Body of pancreas (tissue), 4 donors: ENCODE data around the gene G3BP1. TPM values are rescaled to one million over a fixed set of nuclear protein-coding genes. Genes with fewer than 3 reads are reported as not detected.

ENCODE experiments used
- ATAC-seq: fragments of 150-250 bp; one replicate; pipeline ENCODE4 v1.9.1; 2016
- DNase-seq, 4 donors: peaks; one replicate each; pipeline ENCODE4 v3.0.0-alpha.2; 2019
- H3K27ac ChIP-seq, 4 donors: fragments of 200-600 bp; sonication (generic); 1 replicate in 3 of 4; 2 replicates in 1 of 4; pipeline versions ENCODE4 v1.5.1 to v1.6.1; 2016 to 2019; ENCODE audit warnings: mild to moderate bottlenecking in 1 of 4, mixed read lengths in 1 of 4, moderate library complexity in 1 of 4
- H3K27me3 ChIP-seq, 2 donors: fragments of 200-600 bp; sonication (generic); one replicate each; pipeline ENCODE4 v1.6.0; 2016; ENCODE audit warnings: mild to moderate bottlenecking in 1 of 2
- H3K36me3 ChIP-seq, 2 donors: fragments of 200-600 bp; sonication (generic); replicated peaks in 1 of 2; 2 replicates each; pipeline ENCODE4 v1.5.1; 2016; ENCODE audit warnings: low read depth in 2 of 2; ENCODE audit not compliant: insufficient read depth in 1 of 2
- H3K4me1 ChIP-seq: fragments of 200-600 bp; sonication (generic); one replicate; pipeline ENCODE4 v1.6.0; 2016
- H3K4me3 ChIP-seq, 2 donors: fragments of 200-600 bp; sonication (generic); 1 replicate in 1 of 2; 2 replicates in 1 of 2; pipeline ENCODE4 v1.5.1; 2016 to 2019
- H3K9me3 ChIP-seq, 3 donors: fragments of 200-600 bp; sonication (generic); 1 replicate in 2 of 3; 2 replicates in 1 of 3; pipeline ENCODE4 v1.5.1; 2016
- POLR2A ChIP-seq, 3 donors: fragments of 450-650 bp; IDR thresholded peaks; one replicate each; pipeline ENCODE4 v1.6.1; 2016; ENCODE audit warnings: antibody characterized with exemption in 3 of 3, mild to moderate bottlenecking in 2 of 3
- WGBS, 2 donors: methylation state at CpG; one replicate each; pipeline ENCODE4 v1.1.5; 2017; 5-methylcytosine and 5-hydroxymethylcytosine counted together
- intact Hi-C: fragments of 100-400 bp; cut with DNase I; formaldehyde crosslinking; loops from one replicate; pipeline ENCODE4 v1.15.1; 2023
- total RNA-seq, 2 donors: library from RNA; depleted of rRNA; stranded (reverse); fragments of >200 nt; gene quantifications; one replicate each; pipeline ENCODE4 v1.1.0, GENCODE V29; 2016
- TF ChIP-seq, protein P1 (sequence below), 7 experiments: fragments of 450-650 bp in 4 of 7; fragments of 200-600 bp in 3 of 7; sonication (generic) in 3 of 7; IDR thresholded peaks; one replicate each; pipeline ENCODE4 v1.5.1; 2016 to 2019; ENCODE audit warnings: antibody characterized with exemption in 7 of 7

Gene G3BP1
- total RNA-seq, 2 donors from 2014 or later: 34.6 to 64.3 TPM

DNA sequence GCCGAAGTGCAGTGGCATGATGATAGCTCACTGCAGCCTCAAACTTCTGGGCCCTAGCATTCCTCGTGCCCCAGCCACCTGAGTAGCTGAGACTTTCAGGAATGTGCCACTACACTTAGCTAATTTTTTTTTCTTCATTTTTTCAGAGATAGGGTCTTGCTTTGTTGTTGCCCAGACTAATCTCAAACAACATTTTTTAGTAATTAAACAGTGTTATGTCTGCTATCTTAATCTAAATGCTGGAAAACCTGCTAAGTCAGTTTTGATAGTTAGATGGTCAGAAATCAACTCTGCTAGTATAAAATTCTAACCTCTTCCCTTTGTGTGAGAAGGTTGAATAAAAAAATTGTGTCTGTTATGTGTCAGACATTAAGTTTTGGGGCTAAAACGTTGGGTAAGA is 12.4 kb downstream of the G3BP1 start:
- Histone ChIP-seq H3K36me3 (no peaks in the 10 kb centered on the region), H3K27ac (no peak overlapping the region), H3K4me1 (peaks cover 50% of the 10 kb centered on the region), H3K9me3 (no peaks in the 10 kb centered on the region), H3K27me3 (no peaks in the 10 kb centered on the region), H3K4me3 (no peak overlapping the region)
- intact Hi-C loops: no loop called here
- ATAC-seq (no peak), DNase-seq (no peak)
- WGBS, 2 donors: 29 to 41% methylated on average over 3 of the region's 3 CpGs
- no peak for TF ChIP-seq POLR2A (IDR thresholded peaks at IDR 0.05)
- TF ChIP-seq, protein P1, sequence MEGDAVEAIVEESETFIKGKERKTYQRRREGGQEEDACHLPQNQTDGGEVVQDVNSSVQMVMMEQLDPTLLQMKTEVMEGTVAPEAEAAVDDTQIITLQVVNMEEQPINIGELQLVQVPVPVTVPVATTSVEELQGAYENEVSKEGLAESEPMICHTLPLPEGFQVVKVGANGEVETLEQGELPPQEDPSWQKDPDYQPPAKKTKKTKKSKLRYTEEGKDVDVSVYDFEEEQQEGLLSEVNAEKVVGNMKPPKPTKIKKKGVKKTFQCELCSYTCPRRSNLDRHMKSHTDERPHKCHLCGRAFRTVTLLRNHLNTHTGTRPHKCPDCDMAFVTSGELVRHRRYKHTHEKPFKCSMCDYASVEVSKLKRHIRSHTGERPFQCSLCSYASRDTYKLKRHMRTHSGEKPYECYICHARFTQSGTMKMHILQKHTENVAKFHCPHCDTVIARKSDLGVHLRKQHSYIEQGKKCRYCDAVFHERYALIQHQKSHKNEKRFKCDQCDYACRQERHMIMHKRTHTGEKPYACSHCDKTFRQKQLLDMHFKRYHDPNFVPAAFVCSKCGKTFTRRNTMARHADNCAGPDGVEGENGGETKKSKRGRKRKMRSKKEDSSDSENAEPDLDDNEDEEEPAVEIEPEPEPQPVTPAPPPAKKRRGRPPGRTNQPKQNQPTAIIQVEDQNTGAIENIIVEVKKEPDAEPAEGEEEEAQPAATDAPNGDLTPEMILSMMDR (IDR thresholded peaks at IDR 0.05): no peak

DNA sequence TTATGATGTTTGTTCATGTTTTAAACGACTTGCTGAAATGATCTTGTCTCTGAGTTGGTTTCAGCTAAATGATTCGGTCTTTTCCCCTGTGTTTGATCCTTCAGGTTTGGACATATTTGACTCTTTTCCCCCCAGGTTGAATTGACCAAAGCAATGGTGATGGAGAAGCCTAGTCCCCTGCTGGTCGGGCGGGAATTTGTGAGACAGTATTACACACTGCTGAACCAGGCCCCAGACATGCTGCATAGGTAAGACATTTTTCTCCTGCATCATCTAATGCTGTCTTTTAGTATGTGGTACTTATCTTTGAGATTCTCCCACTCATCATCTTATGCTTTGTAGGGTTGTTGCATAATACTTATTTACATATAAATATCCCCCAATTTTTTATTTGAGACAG is 14.7 kb downstream of the G3BP1 start:
- Histone ChIP-seq H3K27me3 (no peaks in the 10 kb centered on the region), H3K4me3 (no peak overlapping the region), H3K4me1 (peaks cover 32% of the 10 kb centered on the region), H3K9me3 (no peaks in the 10 kb centered on the region), H3K27ac (no peak overlapping the region), H3K36me3 (peaks cover 0 to 10% of the 10 kb centered on the region in 2 donors)
- 69 to 76% methylated on average over 4 of the region's 4 CpGs for WGBS, 2 donors
- no peak for TF ChIP-seq POLR2A (IDR thresholded peaks at IDR 0.05)
- TF ChIP-seq, protein P1 (IDR thresholded peaks at IDR 0.05): no peak
- DNase-seq (no peak), ATAC-seq (no peak)
- intact Hi-C loops: no loop called here

DNA sequence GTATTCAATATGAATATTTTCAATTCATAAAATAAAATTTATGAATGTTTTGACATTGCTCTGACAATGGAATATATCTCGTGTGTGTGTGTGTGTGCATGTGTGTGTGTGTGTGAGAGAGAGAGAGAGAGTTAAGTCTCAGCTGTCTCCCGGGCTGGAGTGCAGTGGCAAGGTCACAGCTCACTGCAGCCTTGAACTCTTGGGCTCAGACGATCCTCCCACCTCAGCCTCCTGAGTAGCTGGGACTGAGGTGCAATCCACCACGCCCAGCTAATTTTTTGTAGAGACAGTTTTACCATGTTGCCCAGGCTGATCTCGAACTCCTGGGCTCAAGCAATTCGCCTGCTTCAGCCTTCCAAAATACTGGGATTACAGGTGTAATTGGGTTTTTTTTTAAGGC is 16.1 kb downstream of the G3BP1 start:
- Histone ChIP-seq H3K27me3 (no peaks in the 10 kb centered on the region), H3K4me1 (peaks cover 19% of the 10 kb centered on the region), H3K4me3 (no peak overlapping the region), H3K27ac (no peak overlapping the region), H3K36me3 (peaks cover 0 to 11% of the 10 kb centered on the region in 2 donors), H3K9me3 (no peaks in the 10 kb centered on the region)
- ATAC-seq (no peak), DNase-seq (no peak)
- TF ChIP-seq POLR2A (IDR thresholded peaks at IDR 0.05): no peak
- TF ChIP-seq, protein P1 (IDR thresholded peaks at IDR 0.05): no peak
- WGBS, 2 donors: 69% methylated on average over 6 of the region's 6 CpGs
- intact Hi-C loops: no loop called here

DNA sequence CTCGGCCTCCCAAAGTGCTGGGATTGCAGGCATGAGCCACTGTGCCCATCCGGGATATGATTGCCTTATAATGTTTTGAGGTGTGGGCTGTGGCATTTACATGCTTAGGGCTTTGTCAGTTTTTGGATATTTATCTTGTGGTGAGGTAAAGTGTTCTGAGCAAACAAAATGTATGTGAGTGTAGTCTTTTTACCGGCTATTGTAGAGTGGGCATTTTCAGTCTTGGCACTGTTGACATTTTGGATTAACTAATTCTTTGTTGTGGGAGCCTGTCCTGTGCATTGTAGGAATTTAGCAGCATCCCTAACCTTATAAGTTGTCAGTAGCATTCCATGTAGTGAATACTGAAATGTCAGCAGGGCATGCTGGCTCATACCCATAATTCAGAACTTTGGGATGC is 21.6 kb downstream of the G3BP1 start:
- H3K4me3 ChIP-seq: no peak overlapping the region
- H3K4me1 ChIP-seq: no peaks in the 10 kb centered on the region
- peaks cover 0 to 26% of the 10 kb centered on the region in 2 donors for H3K36me3 ChIP-seq
- 80 to 96% methylated on average over 3 of the region's 3 CpGs for WGBS, 2 donors
- TF ChIP-seq, protein P1 (IDR thresholded peaks at IDR 0.05): no peak
- no peak for TF ChIP-seq POLR2A (IDR thresholded peaks at IDR 0.05)
- intact Hi-C loops: no loop called here
- no peaks in the 10 kb centered on the region for H3K27me3 ChIP-seq
- ATAC-seq (no peak), DNase-seq (no peak)
- H3K9me3 ChIP-seq: no peaks in the 10 kb centered on the region
- H3K27ac ChIP-seq: no peak overlapping the region

DNA sequence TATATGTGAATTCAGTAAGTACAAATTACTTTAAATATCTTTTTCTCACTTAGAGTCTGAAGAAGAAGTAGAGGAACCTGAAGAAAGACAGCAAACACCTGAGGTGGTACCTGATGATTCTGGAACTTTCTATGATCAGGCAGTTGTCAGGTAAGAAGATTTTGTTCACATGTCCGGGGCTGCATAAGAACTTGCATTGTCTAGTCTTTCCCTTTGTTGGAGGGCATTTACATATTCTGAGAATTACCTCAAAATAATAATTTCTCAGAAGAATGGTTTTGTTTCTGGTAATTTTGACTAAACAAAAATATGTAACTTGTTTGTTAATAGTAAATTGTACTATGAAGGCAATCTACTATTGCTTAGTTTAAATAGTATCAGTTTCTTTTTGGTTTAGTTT is 23.7 kb downstream of the G3BP1 start:
- DNase-seq: no peak
- Histone ChIP-seq H3K9me3 (no peaks in the 10 kb centered on the region), H3K4me1 (no peaks in the 10 kb centered on the region), H3K4me3 (no peak overlapping the region), H3K27me3 (no peaks in the 10 kb centered on the region), H3K27ac (no peak overlapping the region), H3K36me3 (peaks cover 0 to 36% of the 10 kb centered on the region in 2 donors)
- no peak for ATAC-seq
- intact Hi-C loops: no loop called here
- TF ChIP-seq, protein P1 (IDR thresholded peaks at IDR 0.05): no peak
- no peak for TF ChIP-seq POLR2A (IDR thresholded peaks at IDR 0.05)
- WGBS, 2 donors: 77 to 88% methylated on average over 1 of the region's 1 CpG
